ENCODE measurements around the gene SMIM41. TPM values are rescaled to one million over a fixed set of nuclear protein-coding genes. Genes with fewer than 3 reads are reported as not detected.

SMIM41 gene
- total RNA-seq, 1 donor from 2014 or later, result not detected

DNA sequence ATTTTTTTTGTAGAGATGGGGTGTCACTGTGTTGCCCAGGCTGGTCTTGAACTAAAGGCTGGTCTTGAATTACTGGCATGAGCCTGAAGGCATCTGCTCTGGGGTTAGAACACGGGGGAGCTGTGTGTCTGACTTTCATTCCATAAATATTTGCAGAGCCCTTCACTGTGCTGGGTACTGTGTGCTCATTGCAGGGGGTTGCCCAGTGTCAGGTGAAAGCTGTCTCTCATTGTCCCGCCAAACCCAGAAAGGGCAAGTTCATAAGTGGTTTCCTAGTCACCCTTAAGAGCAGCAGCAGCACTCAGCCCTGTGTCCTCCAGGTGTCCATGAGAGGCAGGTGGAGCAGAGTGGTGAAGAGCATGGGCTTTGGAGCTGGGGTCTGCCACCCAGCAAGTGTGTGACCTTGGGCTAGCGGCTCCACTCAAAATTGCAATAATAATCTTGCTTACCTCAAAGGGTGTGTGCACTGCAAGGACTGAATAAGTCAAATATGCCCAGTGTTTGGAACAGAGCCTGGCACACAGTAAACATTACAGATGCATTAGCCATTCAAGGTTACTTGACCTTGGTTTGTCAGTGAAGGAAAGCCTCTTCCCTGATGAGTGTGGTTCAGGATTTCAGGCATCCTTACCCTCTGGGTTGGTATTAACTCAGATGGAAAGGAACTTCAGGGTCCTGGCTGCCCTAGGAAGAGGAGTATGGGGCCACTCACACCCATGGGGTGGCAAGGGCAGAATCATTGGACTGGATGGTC, 4.4 kb upstream of the SMIM41 start:
- no peaks in the 10 kb centered on the region for H3K27me3 Mint-ChIP-seq
- H3K36me3 Mint-ChIP-seq (ENCODE audit: insufficient read depth), result peaks cover 17% of the 10 kb centered on the region
- peaks cover 11% of the 10 kb centered on the region for H3K4me1 Mint-ChIP-seq (ENCODE audit: low read depth)
- no peak overlapping the region for H3K27ac Mint-ChIP-seq
- TF ChIP-seq, protein P1, sequence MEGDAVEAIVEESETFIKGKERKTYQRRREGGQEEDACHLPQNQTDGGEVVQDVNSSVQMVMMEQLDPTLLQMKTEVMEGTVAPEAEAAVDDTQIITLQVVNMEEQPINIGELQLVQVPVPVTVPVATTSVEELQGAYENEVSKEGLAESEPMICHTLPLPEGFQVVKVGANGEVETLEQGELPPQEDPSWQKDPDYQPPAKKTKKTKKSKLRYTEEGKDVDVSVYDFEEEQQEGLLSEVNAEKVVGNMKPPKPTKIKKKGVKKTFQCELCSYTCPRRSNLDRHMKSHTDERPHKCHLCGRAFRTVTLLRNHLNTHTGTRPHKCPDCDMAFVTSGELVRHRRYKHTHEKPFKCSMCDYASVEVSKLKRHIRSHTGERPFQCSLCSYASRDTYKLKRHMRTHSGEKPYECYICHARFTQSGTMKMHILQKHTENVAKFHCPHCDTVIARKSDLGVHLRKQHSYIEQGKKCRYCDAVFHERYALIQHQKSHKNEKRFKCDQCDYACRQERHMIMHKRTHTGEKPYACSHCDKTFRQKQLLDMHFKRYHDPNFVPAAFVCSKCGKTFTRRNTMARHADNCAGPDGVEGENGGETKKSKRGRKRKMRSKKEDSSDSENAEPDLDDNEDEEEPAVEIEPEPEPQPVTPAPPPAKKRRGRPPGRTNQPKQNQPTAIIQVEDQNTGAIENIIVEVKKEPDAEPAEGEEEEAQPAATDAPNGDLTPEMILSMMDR (IDR thresholded peaks at IDR 0.05; ENCODE audit: unreplicated experiment), result no peak
- H3K9me3 Mint-ChIP-seq (ENCODE audit: low read depth), result no peaks in the 10 kb centered on the region
- H3K4me3 Mint-ChIP-seq (ENCODE audit: low read depth), result no peak overlapping the region
- DNase-seq (ENCODE audit: low spot score, unreplicated experiment), result no peak

DNA sequence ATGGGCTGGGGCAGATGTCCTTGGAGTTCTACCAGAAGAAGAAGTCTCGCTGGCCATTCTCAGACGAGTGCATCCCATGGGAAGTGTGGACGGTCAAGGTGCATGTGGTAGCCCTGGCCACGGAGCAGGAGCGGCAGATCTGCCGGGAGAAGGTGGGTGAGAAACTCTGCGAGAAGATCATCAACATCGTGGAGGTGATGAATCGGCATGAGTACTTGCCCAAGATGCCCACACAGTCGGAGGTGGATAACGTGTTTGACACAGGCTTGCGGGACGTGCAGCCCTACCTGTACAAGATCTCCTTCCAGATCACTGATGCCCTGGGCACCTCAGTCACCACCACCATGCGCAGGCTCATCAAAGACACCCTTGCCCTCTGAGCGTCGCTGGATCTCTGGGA, 2.7 kb upstream of the SMIM41 start:
- Mint-ChIP-seq H3K27ac (no peak overlapping the region), H3K27me3 (no peaks in the 10 kb centered on the region), H3K9me3 (ENCODE audit: low read depth) (no peaks in the 10 kb centered on the region), H3K4me3 (ENCODE audit: low read depth) (no peak overlapping the region), H3K36me3 (ENCODE audit: insufficient read depth) (peaks cover 17% of the 10 kb centered on the region), H3K4me1 (ENCODE audit: low read depth) (peaks cover 3% of the 10 kb centered on the region)
- no peak for DNase-seq (ENCODE audit: low spot score, unreplicated experiment)
- TF ChIP-seq, protein P1 (IDR thresholded peaks at IDR 0.05; ENCODE audit: unreplicated experiment), result no peak

DNA sequence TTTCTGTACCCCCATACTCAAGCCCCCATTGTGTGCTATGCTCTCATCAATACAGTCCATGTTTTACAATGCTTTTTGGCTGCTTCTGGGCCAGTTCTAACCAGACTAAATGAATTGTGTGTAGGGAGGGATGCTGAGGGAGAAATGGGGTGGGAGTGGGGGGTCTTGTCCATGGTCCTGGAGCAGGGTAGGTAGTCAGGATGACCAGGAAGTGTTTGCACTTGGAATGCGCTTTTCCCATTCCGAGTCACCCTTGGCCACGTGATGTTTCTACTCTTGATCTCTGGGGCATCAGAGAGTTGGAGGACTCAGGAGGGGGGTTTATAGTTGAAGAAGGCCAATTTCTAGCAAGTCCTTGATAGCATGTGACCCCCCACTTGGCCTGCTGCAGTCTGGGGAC, 1.2 kb upstream of the SMIM41 start:
- Mint-ChIP-seq H3K9me3 (ENCODE audit: low read depth) (no peaks in the 10 kb centered on the region), H3K36me3 (ENCODE audit: insufficient read depth) (peaks cover 13% of the 10 kb centered on the region), H3K4me3 (ENCODE audit: low read depth) (no peak overlapping the region), H3K27ac (no peak overlapping the region), H3K27me3 (no peaks in the 10 kb centered on the region), H3K4me1 (ENCODE audit: low read depth) (peaks cover 6% of the 10 kb centered on the region)
- DNase-seq (ENCODE audit: low spot score, unreplicated experiment), result no peak
- TF ChIP-seq, protein P1 (IDR thresholded peaks at IDR 0.05; ENCODE audit: unreplicated experiment), result no peak

DNA sequence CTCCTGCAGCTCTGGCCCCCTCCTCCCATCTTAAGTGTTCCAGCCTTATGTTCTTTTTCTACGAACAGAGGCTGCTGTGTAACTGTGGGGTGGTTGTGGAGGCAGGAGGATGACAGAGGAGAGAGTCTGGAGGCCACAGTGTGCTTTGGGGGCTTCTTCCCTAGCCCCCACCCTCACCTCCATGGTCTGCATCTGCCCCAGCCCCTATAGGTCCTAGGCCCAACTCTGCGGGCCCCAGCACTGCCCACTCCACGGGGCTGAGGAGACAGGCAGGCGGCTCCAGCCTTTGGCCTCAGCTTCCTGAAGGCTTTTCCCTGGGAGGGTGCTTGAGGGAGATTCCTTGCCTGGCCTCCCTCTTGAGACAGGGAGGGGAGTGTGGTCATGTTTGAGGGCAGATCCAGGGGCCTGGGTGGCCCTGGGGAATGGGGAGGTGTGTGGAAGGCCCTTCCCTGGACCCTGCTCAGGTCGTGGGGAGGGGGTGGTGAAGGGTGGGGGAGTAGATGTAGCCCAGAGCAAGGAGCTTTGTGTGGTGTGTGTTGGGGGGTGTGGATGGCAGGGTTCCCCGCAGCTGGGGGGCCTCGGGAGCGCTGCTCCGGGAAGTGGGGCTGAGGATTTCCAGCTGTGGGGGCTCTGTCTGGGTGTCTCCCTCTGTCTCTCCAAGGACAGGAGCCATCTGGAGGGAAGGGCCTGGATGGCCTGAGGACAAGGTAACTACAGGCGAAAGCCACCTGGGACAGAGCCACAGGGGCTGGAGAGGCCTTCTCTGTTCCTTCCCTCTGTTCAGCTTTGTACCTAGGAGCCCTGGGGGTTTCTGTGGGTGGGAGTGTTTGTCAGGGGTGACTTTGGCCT, 1.1 kb downstream of the SMIM41 start:
- peaks cover 6% of the 10 kb centered on the region for H3K36me3 Mint-ChIP-seq (ENCODE audit: insufficient read depth)
- peaks cover 7% of the 10 kb centered on the region for H3K4me1 Mint-ChIP-seq (ENCODE audit: low read depth)
- no peak overlapping the region for H3K27ac Mint-ChIP-seq
- TF ChIP-seq, protein P1 (IDR thresholded peaks at IDR 0.05; ENCODE audit: unreplicated experiment), result no peak
- H3K27me3 Mint-ChIP-seq, result peaks cover under 1% of the 10 kb centered on the region
- DNase-seq (ENCODE audit: low spot score, unreplicated experiment), result no peak
- no peak overlapping the region for H3K4me3 Mint-ChIP-seq (ENCODE audit: low read depth)
- no peaks in the 10 kb centered on the region for H3K9me3 Mint-ChIP-seq (ENCODE audit: low read depth)

DNA sequence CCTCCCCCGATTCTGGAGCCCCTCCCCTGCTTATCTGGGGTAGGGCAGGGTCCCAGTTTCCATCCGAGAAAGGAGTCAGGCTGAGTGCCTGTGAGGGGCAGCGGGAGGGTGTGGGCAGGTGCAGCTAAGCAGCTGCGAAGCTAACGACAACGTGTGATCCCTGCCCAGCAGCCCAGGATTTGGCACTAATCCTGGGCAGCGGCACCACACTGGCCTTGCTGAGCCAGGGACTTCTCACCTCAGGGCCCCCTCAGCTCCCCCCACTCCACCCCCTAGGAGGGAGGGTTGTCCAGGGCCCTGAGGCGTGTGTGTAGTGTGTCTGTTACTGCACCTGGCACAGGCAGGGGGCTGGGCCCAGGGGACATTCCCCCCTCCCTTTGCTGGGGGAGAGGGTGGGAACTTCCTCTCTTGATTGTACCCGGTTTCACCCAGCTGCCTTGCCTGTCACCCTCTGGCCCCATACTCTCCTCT, 1.8 kb downstream of the SMIM41 start:
- peaks cover 7% of the 10 kb centered on the region for H3K4me1 Mint-ChIP-seq (ENCODE audit: low read depth)
- H3K9me3 Mint-ChIP-seq (ENCODE audit: low read depth), result no peaks in the 10 kb centered on the region
- peaks cover 4% of the 10 kb centered on the region for H3K36me3 Mint-ChIP-seq (ENCODE audit: insufficient read depth)
- TF ChIP-seq, protein P1 (IDR thresholded peaks at IDR 0.05; ENCODE audit: unreplicated experiment), result no peak
- H3K4me3 Mint-ChIP-seq (ENCODE audit: low read depth), result no peak overlapping the region
- H3K27me3 Mint-ChIP-seq, result peaks cover 4% of the 10 kb centered on the region
- no peak overlapping the region for H3K27ac Mint-ChIP-seq
- no peak for DNase-seq (ENCODE audit: low spot score, unreplicated experiment)

Measured in progenitor cell of endocrine pancreas (in vitro differentiated cells).